OCI-LY7 (cell line): Measurements from ENCODE around the gene LRP3. TPM values are rescaled to one million over a fixed set of nuclear protein-coding genes. Genes with fewer than 3 reads are reported as not detected.

Experiments
- BruUV-seq: library from RNA; stranded (reverse); fragments of 400-500 nt; replicated peaks from 2 replicates; lab custom pipeline; 2021; lab: Mats Ljungman, UMichigan
- CTCF ChIA-PET: fragments of 300-600 bp; sonication (Branson Sonifier 250); formaldehyde crosslinking; loops from one replicate; lab custom pipeline; 2022; ENCODE audit warnings: antibody characterized with exemption; ENCODE audit not compliant: unreplicated experiment; lab: Charles Lee
- POLR2A ChIA-PET: fragments of 300-600 bp; sonication (Branson Sonifier 250); formaldehyde crosslinking; loops from one replicate; lab custom pipeline; 2022; ENCODE audit warnings: antibody characterized with exemption; lab: Charles Lee
- DNase-seq: peaks from one replicate; pipeline ENCODE4 v3.0.0-alpha.2; 2015; ENCODE audit warnings: low spot score
- H2AFZ ChIP-seq: fragments of 200-600 bp; sonication (generic), shearing (Covaris generic); 2 replicates; pipeline ENCODE4 v1.6.1; 2014; ENCODE audit warnings: mild to moderate bottlenecking, antibody characterized with exemption, low read length, moderate library complexity
- H3K27ac ChIP-seq: fragments of 200-600 bp; sonication (generic); 2 replicates; pipeline ENCODE4 v1.5.1; 2014; ENCODE audit warnings: mixed run types, low read depth, mild to moderate bottlenecking, moderate library complexity, low read length, inconsistent platforms; ENCODE audit not compliant: poor library complexity, severe bottlenecking
- H3K36me3 ChIP-seq: fragments of 200-600 bp; sonication (generic); 2 replicates; pipeline ENCODE4 v1.6.1; 2014; ENCODE audit warnings: mild to moderate bottlenecking, antibody characterized with exemption, low read length, moderate library complexity, mixed read lengths; ENCODE audit not compliant: insufficient read depth
- H3K4me1 ChIP-seq: fragments of 200-600 bp; sonication (generic); 2 replicates; pipeline ENCODE4 v1.5.1; 2014; ENCODE audit warnings: mild to moderate bottlenecking, low read length; ENCODE audit not compliant: insufficient read depth, poor library complexity, severe bottlenecking
- H3K4me2 ChIP-seq: fragments of 200-600 bp; sonication (generic); 2 replicates; pipeline ENCODE4 v1.6.1; 2014; ENCODE audit warnings: mild to moderate bottlenecking, low read length
- H3K4me3 ChIP-seq: fragments of 200-600 bp; sonication (generic); 2 replicates; pipeline ENCODE4 v1.5.1; 2014; ENCODE audit warnings: mild to moderate bottlenecking, low read depth, low read length; ENCODE audit not compliant: poor library complexity, severe bottlenecking
- H3K79me2 ChIP-seq: fragments of 200-600 bp; sonication (generic); 2 replicates; pipeline ENCODE4 v1.6.1; 2016; ENCODE audit warnings: low read depth, mild to moderate bottlenecking, low read length, moderate library complexity, mixed read lengths; ENCODE audit not compliant: insufficient read depth
- H3K9me2 ChIP-seq: fragments of 200-600 bp; sonication (generic); 2 replicates; pipeline ENCODE4 v1.6.1; 2016; ENCODE audit warnings: mild to moderate bottlenecking, low read length, mixed read lengths; ENCODE audit not compliant: insufficient read depth
- H3K9me3 ChIP-seq: fragments of 200-600 bp; sonication (generic); 2 replicates; pipeline ENCODE4 v1.6.1; 2014; ENCODE audit warnings: mild to moderate bottlenecking, mixed run types, low read length, mixed read lengths
- H4K20me1 ChIP-seq: fragments of 200-600 bp; sonication (generic); 2 replicates; pipeline ENCODE4 v1.6.1; 2014; ENCODE audit warnings: mild to moderate bottlenecking, antibody characterized with exemption, low read length, moderate library complexity, mixed read lengths; ENCODE audit not compliant: insufficient read depth
- EZH2phosphoT487 ChIP-seq: fragments of 200-600 bp; sonication (generic); IDR thresholded peaks from 2 replicates; pipeline ENCODE4 v1.6.1; 2018; ENCODE audit warnings: low read depth, borderline replicate concordance, mild to moderate bottlenecking, mixed run types, antibody characterized with exemption, low read length, moderate library complexity, mixed read lengths
- intact Hi-C: fragments of 100-400 bp; cut with micrococcal nuclease; formaldehyde crosslinking; loops from one replicate; pipeline ENCODE4 v1.10.0; 2022; ENCODE audit not compliant: unreplicated experiment
- total RNA-seq, 2 experiments: library from RNA; depleted of rRNA in 1 of 2; stranded (reverse); fragments of >200 nt in 1 of 2; shearing (Covaris generic) in 1 of 2; gene quantifications; 2 replicates each; pipeline ENCODE4 v1.2.3, GENCODE V29; 2014 to 2022
- TF ChIP-seq, protein P1 (sequence below): fragments of 200-600 bp; sonication (generic); conservative IDR thresholded peaks from 2 replicates; pipeline ENCODE4 v1.5.1; 2014; ENCODE audit warnings: mild to moderate bottlenecking, antibody characterized with exemption, low read length, moderate library complexity, mixed read lengths

The LRP3 gene
- total RNA-seq, 2 experiments from 2014 or later = not detected

DNA sequence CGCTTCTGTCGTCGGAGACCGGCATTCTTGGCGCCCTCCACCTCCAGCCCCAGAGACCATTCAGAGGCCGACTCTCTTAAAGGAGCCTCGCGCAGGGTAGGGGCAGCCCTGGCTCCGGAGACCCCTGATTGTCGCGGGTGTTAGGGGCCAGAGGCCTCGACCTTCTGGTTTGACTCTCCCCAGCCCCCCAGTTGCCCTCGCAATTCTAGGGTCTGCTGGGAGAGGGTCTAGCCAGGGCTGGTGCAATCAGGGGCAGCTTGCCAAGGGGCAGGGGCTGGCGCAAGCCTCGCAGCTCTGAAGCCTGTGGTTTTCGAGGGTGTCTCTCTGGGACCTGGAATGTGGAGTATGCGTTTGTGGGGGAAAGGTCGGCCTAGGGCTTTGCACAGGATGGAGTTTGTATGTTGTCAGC lies 33.1 kb downstream of the LRP3 start:
- Histone ChIP-seq H3K79me2 (no peaks in the 10 kb centered on the region), H3K9me2 (no peaks in the 10 kb centered on the region), H3K27ac (no peak overlapping the region), H2AFZ (no peak overlapping the region), H3K4me1 (no peaks in the 10 kb centered on the region), H3K4me2 (no peak overlapping the region), H3K9me3 (0 out of 2 replicates have a peak, but pooled peaks cover 10% of the 10 kb centered on the region), H3K36me3 (no peaks in the 10 kb centered on the region), H3K4me3 (no peak overlapping the region), H4K20me1 (no peaks in the 10 kb centered on the region)
- intact Hi-C loops = no loop called here
- no TSS peak for BruUV-seq
- DNase-seq = no peak
- TF ChIP-seq, protein P1, sequence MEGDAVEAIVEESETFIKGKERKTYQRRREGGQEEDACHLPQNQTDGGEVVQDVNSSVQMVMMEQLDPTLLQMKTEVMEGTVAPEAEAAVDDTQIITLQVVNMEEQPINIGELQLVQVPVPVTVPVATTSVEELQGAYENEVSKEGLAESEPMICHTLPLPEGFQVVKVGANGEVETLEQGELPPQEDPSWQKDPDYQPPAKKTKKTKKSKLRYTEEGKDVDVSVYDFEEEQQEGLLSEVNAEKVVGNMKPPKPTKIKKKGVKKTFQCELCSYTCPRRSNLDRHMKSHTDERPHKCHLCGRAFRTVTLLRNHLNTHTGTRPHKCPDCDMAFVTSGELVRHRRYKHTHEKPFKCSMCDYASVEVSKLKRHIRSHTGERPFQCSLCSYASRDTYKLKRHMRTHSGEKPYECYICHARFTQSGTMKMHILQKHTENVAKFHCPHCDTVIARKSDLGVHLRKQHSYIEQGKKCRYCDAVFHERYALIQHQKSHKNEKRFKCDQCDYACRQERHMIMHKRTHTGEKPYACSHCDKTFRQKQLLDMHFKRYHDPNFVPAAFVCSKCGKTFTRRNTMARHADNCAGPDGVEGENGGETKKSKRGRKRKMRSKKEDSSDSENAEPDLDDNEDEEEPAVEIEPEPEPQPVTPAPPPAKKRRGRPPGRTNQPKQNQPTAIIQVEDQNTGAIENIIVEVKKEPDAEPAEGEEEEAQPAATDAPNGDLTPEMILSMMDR = no peak
- no peak for TF ChIP-seq EZH2phosphoT487
- CTCF ChIA-PET = no interaction called here
- POLR2A ChIA-PET = no interaction called here

DNA sequence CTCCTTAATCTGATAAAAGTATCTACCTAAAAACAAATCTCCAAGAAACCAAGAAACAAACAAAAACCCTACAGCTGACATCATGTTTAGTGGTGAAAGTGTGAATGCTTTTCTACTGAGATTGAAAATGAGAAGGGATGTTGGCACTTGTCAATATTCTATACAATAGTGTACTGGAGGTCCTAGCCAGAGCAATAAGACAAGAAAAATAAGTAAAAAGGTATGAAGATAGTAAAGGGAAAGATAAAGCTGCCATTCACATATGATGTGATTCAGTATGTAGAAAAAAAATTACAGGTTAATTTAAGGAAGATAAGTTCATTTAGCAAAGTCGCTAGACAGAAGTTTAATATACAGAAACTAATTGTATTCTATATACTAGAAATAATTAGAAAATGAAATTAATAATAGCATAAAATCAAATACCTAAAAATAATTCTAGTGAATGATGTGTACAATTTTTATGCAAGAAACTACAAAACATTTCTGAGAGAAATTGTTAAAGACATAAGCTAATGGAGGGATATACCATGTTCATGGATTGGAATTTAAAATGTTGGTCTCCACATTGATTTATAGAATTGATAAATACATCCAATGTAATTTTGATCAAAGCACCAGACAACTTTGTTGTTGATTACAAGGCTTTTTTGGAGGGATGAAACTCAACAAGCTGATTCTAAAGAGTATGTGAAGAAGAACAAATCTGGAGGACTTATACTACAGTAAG lies 33.9 kb downstream of the LRP3 start:
- CTCF ChIA-PET = no interaction called here
- BruUV-seq = no TSS peak
- intact Hi-C loops = no loop called here

More for the DNA sequence above, 33.9 kb downstream of the LRP3 start:
- POLR2A ChIA-PET = no interaction called here
- DNase-seq = no peak
- Histone ChIP-seq H3K4me1 (no peaks in the 10 kb centered on the region), H3K36me3 (no peaks in the 10 kb centered on the region), H3K27ac (no peak overlapping the region), H4K20me1 (no peaks in the 10 kb centered on the region), H3K9me3 (0 out of 2 replicates have a peak, but pooled peaks cover 10% of the 10 kb centered on the region), H2AFZ (no peak overlapping the region), H3K9me2 (no peaks in the 10 kb centered on the region), H3K4me3 (no peak overlapping the region), H3K79me2 (no peaks in the 10 kb centered on the region), H3K4me2 (no peak overlapping the region)
- TF ChIP-seq, protein P1 = no peak
- no peak for TF ChIP-seq EZH2phosphoT487
